Retinal pigment epithelial cell (primary cell): ENCODE measurements around the gene THOC7.

ENCODE experiments used
- DNase-seq: peaks from one replicate; pipeline ENCODE4 v3.0.0-alpha.2; 2010; ENCODE audit warnings: low read depth
- H3K4me3 ChIP-seq: 2 replicates; pipeline ENCODE4 v1.5.1; 2011; ENCODE audit warnings: mild to moderate bottlenecking, low read length, control low read depth, moderate library complexity
- CTCF ChIP-seq: conservative IDR thresholded peaks from 2 replicates; pipeline ENCODE4 v1.5.1; 2011; ENCODE audit warnings: low read depth, low read length, control low read depth, inconsistent platforms

Gene THOC7

GRCh38 chr3:63896332-63897030 is 32.9 kb upstream of the THOC7 start:
- no peak for DNase-seq
- H3K4me3 ChIP-seq, result no peak overlapping the region
- no peak for TF ChIP-seq CTCF

DNA sequence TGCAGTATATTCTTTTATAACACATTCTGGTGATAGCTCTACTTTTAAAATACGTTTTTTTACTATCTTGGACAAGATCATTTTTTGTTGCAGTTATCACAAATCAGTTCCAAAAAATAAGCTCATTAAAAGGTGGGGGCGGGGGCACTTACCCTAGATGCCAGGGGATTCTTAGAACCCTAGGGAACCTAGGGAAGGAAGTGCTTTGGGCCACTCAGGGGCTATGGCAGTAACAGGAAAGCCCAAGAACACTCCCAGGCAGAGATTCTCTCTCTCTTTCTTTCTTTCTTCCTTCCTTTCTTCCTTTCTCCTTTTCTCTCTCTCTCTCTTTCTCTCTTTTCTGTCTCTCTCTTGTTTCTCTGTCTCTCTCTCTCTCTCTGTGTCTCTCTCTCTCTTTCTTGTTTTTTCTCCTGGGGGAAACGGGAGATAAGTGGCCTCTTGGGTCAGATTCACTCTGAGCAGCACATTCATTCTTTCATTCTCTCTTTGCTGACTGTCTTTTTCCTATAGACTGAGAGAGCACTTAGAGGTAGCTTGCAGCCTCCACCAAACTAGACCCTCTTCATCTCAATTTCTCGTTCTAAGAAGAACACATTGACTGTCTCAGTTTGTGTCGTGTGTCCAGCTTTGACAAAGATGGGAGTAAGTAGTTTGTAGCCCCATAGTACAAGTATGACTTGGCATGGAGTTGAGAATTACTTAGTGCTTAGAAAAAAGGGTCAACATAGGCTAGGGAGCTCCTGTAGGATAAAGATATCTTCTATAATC is 32.0 kb upstream of the THOC7 start:
- TF ChIP-seq CTCF, result no peak
- no peak for DNase-seq
- H3K4me3 ChIP-seq, result no peak overlapping the region

DNA sequence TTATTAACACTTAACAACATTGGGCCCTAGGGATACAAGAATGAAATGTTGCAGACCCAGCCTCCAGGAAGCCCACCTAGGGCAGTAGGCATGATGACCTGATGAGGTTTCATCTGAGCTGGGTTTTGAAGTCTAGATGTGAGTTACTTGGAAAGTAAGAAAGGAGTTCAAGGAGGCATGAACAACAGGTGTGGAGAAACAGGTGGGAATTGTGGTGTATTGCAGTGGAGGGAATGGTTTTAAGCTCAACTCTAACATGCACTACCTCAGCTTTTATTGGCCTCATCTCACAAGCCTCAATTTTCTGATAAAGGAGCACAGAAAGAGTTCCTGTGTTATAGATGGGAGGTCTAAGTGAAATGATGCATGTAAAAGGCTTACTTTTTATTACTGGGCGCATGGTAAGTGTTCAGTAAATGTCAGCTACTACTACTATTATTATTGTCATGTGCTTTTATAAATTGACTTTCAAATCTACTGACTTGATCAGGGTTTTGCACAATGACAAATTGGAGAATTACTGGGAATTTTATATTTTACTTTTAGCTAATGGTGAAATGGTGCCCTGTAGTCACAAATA is 29.3 kb upstream of the THOC7 start:
- TF ChIP-seq CTCF, result no peak
- no peak overlapping the region for H3K4me3 ChIP-seq
- no peak for DNase-seq

- H3K4me3 ChIP-seq, result no peak overlapping the region
Measured at GRCh38 chr3:63891518-63891917, 27.9 kb upstream of the THOC7 start.

GRCh38 chr3:63886858-63887257 is 23.3 kb upstream of the THOC7 start:
- no peak for DNase-seq
- H3K4me3 ChIP-seq, result no peak overlapping the region
- TF ChIP-seq CTCF, result no peak

More at GRCh38 chr3:63891518-63891917, 27.9 kb upstream of the THOC7 start:
- TF ChIP-seq CTCF, result no peak
- no peak for DNase-seq

DNA sequence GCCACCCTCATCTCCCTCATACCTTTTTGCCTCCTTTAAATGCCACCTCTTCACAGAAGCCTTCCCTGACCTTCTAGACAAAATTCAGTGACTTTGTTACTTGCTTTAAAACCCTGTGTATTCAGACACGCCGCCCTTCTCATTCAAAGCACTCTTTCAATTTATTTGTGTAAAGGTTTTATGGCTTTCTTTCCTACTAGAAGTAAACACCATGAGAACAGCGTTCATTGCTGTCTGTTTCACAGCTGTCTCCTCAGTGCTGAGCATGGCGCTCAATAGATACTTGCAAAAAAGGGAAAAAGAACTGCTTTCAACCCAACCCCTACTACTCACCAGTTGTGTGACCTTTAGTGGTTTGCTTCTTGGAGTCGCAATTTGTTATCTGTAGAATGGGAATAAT is 17.0 kb upstream of the THOC7 start:
- DNase-seq, result no peak
- TF ChIP-seq CTCF, result no peak
- H3K4me3 ChIP-seq, result no peak overlapping the region
